SH-SY5Y (cell line): Measurements from ENCODE around the gene ORMDL2.

ENCODE experiments used
- GATA2 ChIP-seq: IDR thresholded peaks from 2 replicates; pipeline ENCODE4 v1.6.1; 2011; ENCODE audit warnings: mild to moderate bottlenecking, low read depth, low read length
- GATA3 ChIP-seq: IDR thresholded peaks from 2 replicates; pipeline ENCODE4 v1.6.1; 2011; ENCODE audit warnings: low read depth, mild to moderate bottlenecking, low read length, moderate library complexity

DNA sequence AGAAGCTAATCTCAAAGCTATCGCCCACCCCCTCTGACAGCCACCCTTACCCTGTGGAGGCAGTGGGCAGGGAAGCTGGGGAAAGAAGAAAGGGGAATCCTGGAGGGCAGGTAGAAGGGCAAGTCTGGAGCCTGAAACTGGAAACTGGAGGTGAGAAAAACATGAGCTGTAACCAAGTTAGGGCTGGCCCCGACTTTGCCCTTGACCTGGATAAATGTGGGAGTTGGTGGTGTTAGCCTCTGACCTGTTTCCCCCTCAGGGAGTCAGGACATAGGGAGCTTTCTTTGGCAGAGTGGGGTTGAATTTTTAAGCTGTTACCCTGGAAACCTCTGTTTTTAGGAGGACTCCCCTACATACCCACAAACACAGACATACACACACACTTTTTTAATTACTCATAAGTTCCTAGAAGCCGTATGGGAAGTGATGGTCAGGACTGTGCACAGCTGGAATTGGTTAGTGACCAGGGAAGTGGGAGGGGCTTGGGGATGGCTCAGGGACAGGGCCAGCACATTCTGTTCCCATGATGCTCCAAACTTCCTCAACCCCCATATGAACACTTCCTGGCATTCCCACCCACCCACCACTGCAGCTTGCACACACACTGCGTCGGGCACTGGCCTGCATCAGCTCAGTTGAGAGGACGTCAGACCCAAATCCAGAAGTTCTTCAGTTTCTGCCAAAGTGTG lies 29.9 kb downstream of the ORMDL2 start:
- TF ChIP-seq GATA3, result no peak
- no peak for TF ChIP-seq GATA2
